Measurements from ENCODE around the gene EML2.

Gene EML2

DNA sequence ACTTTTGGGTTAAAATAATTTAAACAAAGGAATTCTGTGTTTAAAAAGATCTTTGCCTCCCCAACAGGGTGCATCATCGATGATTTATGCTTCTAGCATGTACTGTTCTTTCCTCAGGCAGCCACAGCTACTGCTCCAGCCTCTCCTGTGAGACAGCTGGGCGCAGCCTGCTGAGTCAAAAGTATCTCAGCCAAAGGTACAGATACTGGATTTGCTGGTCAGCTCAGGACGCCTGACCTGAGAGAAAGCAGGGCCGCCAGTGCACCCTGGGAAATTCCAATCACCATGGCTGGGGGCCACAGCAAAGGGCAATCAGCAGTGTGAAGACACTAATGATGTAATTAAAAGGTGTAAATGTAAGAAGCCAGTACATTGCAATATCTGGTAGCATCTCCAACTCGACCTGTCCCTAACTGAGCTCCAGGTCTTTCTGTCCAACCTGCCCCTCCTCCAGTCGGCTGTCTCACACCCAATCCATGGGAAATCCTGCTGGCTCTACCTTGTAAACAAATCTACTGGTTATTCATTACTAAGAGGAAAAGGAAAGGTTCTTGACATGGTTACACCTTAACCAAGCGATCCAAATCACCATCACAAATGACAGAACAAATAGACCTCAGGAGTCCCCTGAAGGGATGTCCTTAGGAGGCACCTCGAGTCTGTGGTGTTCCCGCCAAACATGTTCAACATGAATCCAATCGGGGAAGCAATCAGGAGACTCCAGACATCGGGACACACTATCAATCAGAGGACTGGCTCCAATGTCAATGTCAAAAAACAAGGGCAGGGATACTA, 61.9 kb downstream of the EML2 start:
- TF ChIP-seq, protein P1, sequence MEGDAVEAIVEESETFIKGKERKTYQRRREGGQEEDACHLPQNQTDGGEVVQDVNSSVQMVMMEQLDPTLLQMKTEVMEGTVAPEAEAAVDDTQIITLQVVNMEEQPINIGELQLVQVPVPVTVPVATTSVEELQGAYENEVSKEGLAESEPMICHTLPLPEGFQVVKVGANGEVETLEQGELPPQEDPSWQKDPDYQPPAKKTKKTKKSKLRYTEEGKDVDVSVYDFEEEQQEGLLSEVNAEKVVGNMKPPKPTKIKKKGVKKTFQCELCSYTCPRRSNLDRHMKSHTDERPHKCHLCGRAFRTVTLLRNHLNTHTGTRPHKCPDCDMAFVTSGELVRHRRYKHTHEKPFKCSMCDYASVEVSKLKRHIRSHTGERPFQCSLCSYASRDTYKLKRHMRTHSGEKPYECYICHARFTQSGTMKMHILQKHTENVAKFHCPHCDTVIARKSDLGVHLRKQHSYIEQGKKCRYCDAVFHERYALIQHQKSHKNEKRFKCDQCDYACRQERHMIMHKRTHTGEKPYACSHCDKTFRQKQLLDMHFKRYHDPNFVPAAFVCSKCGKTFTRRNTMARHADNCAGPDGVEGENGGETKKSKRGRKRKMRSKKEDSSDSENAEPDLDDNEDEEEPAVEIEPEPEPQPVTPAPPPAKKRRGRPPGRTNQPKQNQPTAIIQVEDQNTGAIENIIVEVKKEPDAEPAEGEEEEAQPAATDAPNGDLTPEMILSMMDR (IDR thresholded peaks at IDR 0.05; ENCODE audit: extremely low read depth, insufficient read depth, missing control alignments) = no peak
- DNase-seq (ENCODE audit: low spot score) = no peak
- in situ Hi-C loops (cut with MboI; ENCODE audit: low pct_unique_long_range_greater_than_20kb, low sequenced_read_pairs, unreplicated experiment) = no loop called here

DNA sequence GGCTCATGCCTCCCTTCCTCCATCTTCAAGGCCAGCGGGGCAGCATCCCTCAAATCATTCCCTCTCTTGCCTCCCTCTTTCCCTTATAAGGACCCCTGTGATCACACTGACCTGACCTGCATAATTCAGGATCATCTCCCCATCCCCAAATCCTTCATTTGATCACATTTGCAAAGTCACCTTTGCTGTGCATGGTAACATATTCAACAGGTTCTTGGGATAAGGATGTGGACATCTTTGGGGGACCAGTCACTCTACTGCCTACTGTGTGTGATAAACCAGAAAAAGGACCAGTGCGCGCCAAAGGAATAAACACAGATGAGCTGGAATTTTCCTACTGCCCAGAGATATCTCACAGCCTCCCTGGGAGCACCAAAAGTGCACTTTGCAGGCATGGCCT, 62.5 kb downstream of the EML2 start:
- DNase-seq (ENCODE audit: low spot score) = no peak
- in situ Hi-C loops (cut with MboI; ENCODE audit: low pct_unique_long_range_greater_than_20kb, low sequenced_read_pairs, unreplicated experiment) = no loop called here
- TF ChIP-seq, protein P1 (IDR thresholded peaks at IDR 0.05; ENCODE audit: extremely low read depth, insufficient read depth, missing control alignments) = no peak

DNA sequence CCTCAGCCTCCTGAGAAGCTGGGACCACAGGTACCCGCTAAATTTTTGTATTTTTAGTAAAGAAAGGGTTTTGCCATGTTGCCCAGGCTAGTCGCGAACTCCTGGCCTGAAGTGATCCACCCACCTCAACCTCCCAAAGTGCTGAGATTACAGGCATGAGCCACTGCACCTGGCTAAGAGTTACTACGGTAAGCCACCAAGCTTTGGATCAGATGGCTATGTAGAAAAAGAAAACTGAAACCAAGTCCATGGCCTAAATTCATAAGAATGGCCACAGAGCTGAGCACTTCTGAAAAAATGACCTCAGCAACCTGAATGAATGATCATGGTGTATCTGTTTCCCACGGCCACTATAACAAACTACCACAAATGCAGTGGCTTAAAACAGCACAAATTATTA, 64.0 kb downstream of the EML2 start:
- DNase-seq (ENCODE audit: low spot score) = peak; percentile 72
- TF ChIP-seq, protein P1 (IDR thresholded peaks at IDR 0.05; ENCODE audit: extremely low read depth, insufficient read depth, missing control alignments) = no peak
- in situ Hi-C loops (cut with MboI; ENCODE audit: low pct_unique_long_range_greater_than_20kb, low sequenced_read_pairs, unreplicated experiment) = no loop called here

DNA sequence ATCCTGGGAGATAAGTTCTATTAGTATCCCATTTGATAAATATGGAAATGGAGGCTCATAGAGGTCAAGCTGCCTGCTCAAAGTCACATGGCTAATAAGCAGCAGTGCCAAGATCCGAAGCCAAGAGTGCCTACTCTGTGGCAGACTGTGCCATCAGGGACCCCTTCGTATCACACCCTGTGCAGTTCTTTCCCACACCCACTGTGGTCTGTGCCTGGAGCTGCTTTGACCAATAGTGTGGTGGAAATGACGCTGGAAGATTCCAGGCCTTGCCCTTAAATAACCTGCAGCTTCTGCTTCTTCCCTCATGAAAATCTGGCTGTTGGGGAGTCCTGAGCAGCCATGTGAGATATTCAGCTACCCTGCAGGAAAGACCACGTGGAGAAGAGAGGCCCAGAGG, 64.7 kb downstream of the EML2 start:
- in situ Hi-C loops (cut with MboI; ENCODE audit: low pct_unique_long_range_greater_than_20kb, low sequenced_read_pairs, unreplicated experiment) = no loop called here
- TF ChIP-seq, protein P1 (IDR thresholded peaks at IDR 0.05; ENCODE audit: extremely low read depth, insufficient read depth, missing control alignments) = no peak
- DNase-seq (ENCODE audit: low spot score) = no peak

- in situ Hi-C loops (cut with MboI; ENCODE audit: low pct_unique_long_range_greater_than_20kb, low sequenced_read_pairs, unreplicated experiment) = no loop called here
- TF ChIP-seq, protein P1 (IDR thresholded peaks at IDR 0.05; ENCODE audit: extremely low read depth, insufficient read depth, missing control alignments) = no peak
- no peak for DNase-seq (ENCODE audit: low spot score)
Observed at GRCh38 chr19:45571457-45572220, 67.6 kb downstream of the EML2 start.

GRCh38 chr19:45569619-45570421, 69.4 kb downstream of the EML2 start:
- DNase-seq (ENCODE audit: low spot score) = no peak
- in situ Hi-C loops (cut with MboI; ENCODE audit: low pct_unique_long_range_greater_than_20kb, low sequenced_read_pairs, unreplicated experiment) = no loop called here

More at GRCh38 chr19:45569619-45570421, 69.4 kb downstream of the EML2 start:
- TF ChIP-seq, protein P1 (IDR thresholded peaks at IDR 0.05; ENCODE audit: extremely low read depth, insufficient read depth, missing control alignments) = peak; percentile 79
